ENCODE measurements around the gene HLCS.

Gene HLCS

DNA sequence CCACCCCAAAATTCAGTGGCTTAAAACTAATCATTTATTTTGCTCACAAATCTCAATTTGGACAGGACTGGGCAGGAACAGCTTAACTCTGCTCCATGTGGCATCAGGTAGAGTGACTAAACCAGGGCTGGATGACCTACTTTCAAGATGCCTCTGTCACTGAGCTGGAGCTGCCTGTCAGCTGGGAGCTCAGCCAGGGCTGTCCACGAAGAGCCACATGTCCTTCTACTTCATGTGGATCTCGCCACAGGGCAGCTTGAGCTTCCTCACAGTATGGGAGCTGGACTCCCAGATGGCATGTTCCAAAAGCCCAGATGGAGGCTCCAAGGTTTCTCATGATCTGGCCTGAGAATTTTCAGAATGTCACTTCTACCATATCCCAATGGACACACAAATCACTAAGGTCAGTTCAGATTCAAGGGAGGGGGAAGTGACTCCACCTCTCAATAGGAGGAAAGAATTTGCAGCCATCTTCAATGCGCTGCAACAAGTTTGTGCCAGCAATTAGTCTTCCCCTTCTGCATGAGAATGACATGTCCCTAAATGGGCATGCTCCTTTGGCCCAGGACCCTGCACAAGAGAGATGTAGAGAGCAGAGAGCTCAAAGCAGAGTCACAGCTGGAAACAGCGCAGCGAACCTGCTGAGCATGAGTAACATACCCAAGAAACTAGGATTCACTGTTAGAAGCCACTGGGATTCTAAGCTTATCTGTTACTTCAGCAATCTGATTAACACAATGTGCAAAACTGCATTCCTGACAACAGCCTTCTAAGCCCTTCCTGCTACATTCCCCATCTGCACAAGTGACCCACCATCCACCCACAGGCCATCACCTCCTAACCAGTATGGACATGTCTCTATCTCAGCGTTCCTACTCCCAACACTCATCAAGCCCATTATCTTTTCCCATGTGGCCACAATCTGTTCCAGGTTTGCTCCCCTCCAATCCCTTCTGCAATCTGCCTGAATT, 17.0 kb downstream of the HLCS start:
- H3K27ac ChIP-seq, result no peak overlapping the region
- DNase-seq, result no peak
- intact Hi-C loops (cut with DNase I; ENCODE audit: low total_unique reads), result no loop called here
- peaks cover 22 to 33% (median 30%) of the 10 kb centered on the region in 3 donors for H3K36me3 ChIP-seq
- no peak overlapping the region for H3K4me3 ChIP-seq
- TF ChIP-seq, protein P1, sequence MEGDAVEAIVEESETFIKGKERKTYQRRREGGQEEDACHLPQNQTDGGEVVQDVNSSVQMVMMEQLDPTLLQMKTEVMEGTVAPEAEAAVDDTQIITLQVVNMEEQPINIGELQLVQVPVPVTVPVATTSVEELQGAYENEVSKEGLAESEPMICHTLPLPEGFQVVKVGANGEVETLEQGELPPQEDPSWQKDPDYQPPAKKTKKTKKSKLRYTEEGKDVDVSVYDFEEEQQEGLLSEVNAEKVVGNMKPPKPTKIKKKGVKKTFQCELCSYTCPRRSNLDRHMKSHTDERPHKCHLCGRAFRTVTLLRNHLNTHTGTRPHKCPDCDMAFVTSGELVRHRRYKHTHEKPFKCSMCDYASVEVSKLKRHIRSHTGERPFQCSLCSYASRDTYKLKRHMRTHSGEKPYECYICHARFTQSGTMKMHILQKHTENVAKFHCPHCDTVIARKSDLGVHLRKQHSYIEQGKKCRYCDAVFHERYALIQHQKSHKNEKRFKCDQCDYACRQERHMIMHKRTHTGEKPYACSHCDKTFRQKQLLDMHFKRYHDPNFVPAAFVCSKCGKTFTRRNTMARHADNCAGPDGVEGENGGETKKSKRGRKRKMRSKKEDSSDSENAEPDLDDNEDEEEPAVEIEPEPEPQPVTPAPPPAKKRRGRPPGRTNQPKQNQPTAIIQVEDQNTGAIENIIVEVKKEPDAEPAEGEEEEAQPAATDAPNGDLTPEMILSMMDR (IDR thresholded peaks at IDR 0.05), result no peak
- no peaks in the 10 kb centered on the region for H3K4me1 ChIP-seq
- H3K27me3 ChIP-seq, result no peaks in the 10 kb centered on the region
- H3K9me3 ChIP-seq, result peaks cover 0 to 5% (median 0%) of the 10 kb centered on the region in 3 donors

DNA sequence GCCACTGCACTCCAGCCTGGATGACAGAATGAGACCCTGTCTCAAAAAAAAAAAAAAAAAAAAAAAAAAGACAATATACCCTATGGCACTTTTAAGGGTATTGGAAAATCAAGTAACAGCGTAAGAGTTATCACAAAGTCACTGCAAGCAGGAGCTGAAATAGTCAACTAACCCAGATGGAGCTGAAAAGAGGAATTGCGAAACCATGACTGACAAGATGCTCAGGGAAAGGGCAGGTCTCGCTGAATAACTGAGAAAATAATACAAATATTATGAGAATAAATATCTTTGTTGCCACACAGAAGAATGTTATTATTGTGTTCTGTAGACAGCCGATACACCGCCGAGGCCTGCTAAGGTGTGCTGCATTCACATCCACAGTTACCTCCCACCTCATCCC, 17.8 kb downstream of the HLCS start:
- TF ChIP-seq, protein P1 (IDR thresholded peaks at IDR 0.05), result no peak

DNA sequence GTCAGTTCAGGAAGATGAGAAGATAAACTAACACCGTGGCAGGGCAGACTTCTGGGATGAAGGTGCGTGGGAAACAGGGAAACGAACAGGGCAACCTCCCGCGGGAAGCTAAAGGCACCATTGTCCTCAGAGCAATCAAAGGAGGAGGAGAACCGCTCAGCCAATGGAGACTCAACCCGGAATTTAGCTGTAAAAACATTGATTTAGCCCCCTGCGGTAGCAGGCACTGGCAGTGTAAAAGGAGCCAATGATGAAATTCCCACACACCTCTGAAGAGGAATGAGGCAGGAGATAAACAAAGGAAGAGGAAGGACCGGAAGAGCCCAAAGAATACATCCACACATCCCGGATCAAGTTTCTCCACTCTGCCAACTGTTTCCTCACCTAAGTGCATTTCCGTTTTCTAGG, 19.5 kb downstream of the HLCS start:
- Histone ChIP-seq H3K27ac (no peak overlapping the region), H3K27me3 (no peaks in the 10 kb centered on the region), H3K4me1 (no peaks in the 10 kb centered on the region), H3K9me3 (peaks cover 0 to 5% (median 0%) of the 10 kb centered on the region in 3 donors), H3K4me3 (no peak overlapping the region), H3K36me3 (peaks cover 22 to 33% (median 29%) of the 10 kb centered on the region in 3 donors)
- intact Hi-C loops (cut with DNase I; ENCODE audit: low total_unique reads), result no loop called here
- no peak for DNase-seq
- TF ChIP-seq, protein P1 (IDR thresholded peaks at IDR 0.05), result no peak

More for the DNA sequence above, 17.8 kb downstream of the HLCS start:
- Histone ChIP-seq H3K4me3 (no peak overlapping the region), H3K27ac (no peak overlapping the region), H3K36me3 (peaks cover 22 to 33% (median 29%) of the 10 kb centered on the region in 3 donors), H3K27me3 (no peaks in the 10 kb centered on the region), H3K4me1 (no peaks in the 10 kb centered on the region), H3K9me3 (peaks cover 0 to 5% (median 0%) of the 10 kb centered on the region in 3 donors)
- intact Hi-C loops (cut with DNase I; ENCODE audit: low total_unique reads), result no loop called here
- DNase-seq, result no peak

DNA sequence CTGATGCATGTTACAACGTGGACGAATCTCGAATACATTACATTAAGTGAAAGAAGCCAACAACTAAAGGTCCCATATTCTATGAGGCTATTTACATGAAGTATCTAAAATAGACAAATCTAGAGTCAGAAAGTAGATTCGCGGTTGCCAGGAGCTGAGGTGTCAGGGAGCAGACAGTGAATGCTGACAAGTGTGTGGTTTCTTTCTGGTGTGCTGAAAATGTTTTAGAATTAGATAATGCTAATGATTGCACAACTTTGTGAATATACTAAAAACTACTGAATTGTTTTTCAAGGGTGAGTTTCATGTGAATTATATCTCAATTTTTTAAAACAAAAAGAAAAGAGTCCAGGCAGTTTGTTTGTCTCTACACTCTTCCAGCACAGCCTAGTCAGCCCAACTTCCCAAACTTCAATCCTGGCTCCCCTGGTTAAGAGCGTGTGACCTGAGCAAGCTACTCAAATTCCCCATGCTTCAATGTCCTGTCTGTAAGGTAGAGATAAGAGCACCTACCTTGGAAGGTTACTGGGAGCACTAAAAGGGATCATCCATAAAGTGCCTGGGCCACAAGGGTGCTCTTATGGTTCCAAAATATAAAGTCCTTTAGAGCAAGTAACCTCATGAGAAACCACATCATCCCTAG, 20.9 kb downstream of the HLCS start:
- intact Hi-C loops (cut with DNase I; ENCODE audit: low total_unique reads), result no loop called here
- peaks cover 22 to 33% (median 29%) of the 10 kb centered on the region in 3 donors for H3K36me3 ChIP-seq
- H3K4me3 ChIP-seq, result no peak overlapping the region
- peaks cover 0 to 5% (median 0%) of the 10 kb centered on the region in 3 donors for H3K9me3 ChIP-seq
- no peaks in the 10 kb centered on the region for H3K4me1 ChIP-seq
- TF ChIP-seq, protein P1 (IDR thresholded peaks at IDR 0.05), result no peak
- H3K27ac ChIP-seq, result no peak overlapping the region
- no peaks in the 10 kb centered on the region for H3K27me3 ChIP-seq
- DNase-seq, result no peak

DNA sequence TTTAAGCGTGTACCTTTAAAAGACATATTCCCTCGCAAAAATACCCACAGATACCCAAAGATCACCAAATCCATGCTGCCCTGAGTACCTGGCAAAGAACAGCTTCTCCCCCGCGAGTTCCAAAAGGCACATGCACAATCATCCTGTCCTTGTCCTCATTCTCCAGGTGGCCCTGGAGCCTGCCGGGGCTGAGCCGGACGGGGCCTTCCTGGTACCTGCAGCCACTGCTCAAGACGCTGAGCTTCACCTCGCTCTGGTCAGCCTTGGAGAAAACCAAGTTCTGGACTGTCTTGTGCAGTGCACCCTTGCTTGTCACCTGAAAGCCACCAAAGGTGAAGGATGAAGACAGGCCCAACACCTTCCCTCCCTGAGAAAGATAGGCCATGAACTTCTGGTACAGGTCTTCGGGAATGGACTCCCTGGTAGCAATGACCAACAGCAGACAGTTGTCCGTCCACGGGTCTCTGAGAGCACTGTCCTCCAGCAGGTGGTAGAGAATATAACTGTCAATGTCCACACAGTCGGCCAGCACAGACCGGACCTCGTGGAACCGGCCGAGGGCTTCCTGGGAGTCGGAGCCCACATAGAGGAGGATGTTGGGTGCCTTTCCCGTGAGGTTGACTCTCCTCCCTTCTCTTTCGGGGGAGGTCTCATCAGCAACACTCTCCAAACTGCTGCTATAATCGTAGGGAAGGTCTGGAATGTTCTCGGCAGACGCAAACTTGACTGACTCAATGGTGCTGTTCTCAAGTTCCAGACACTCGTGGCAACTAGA, 29.9 kb downstream of the HLCS start:
- Histone ChIP-seq H3K36me3 (peaks cover 11 to 33% (median 15%) of the 10 kb centered on the region in 3 donors), H3K9me3 (no peaks in the 10 kb centered on the region), H3K4me1 (peaks cover 0 to 22% (median 9%) of the 10 kb centered on the region in 4 donors), H3K27me3 (no peaks in the 10 kb centered on the region), H3K27ac (no peak overlapping the region), H3K4me3 (no peak overlapping the region)
- TF ChIP-seq, protein P1 (IDR thresholded peaks at IDR 0.05), result no peak
- no peak for DNase-seq
- intact Hi-C loops (cut with DNase I; ENCODE audit: low total_unique reads), result loop anchor here (5.0 kb wide), 1 partner anchor 56 kb away; no protein-coding TSS in a partner anchor
